ENCODE measurements around the gene SETD3. TPM values are rescaled to one million over a fixed set of nuclear protein-coding genes. Genes with fewer than 3 reads are reported as not detected.

SETD3 gene
- total and polyA plus RNA-seq, 2 of the 8 experiments (the other 6 are each of a cell fraction or from before 2014, with no cell fraction given), result 24.0 to 64.0 TPM

DNA sequence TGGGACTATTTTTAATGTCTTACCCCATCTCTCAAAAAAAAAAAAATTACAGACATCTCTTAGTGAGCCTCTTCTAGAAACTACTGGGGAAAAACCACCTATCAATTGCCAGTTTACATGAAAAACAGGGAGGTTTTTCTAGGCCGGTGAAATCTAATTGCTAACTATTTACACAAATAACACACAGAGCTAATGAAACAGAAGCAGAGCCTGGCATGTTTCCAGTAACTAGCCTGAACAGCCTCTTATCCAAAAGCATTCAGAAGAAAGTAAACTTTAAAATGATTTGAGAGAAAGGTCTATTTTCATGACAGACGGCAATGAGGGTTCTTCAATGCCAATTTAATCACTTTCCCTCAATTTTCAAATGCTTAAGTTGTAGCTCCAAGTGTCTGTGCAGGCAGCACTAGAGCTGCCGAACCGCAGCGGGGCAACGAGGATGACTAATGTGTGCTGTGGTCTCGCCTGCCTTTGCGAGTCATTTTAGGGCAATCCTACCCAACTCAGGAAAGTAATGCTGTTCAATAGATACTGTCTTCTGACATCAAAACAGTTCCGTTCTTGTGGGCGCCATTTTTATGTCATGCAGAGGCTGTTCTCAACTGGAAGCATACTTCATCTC, 84.6 kb downstream of the SETD3 start:
- DNase-seq (ENCODE audit: low read depth in 1 of 2, low spot score in 2 of 2) (peak in 1 of 2 experiments; percentile 33), FAIRE-seq (no peak)
- Histone ChIP-seq H2AFZ (ENCODE audit: low read length) (no peak overlapping the region), H4K8ac (ENCODE audit: extremely low read depth, insufficient read depth, low read length) (no peak overlapping the region), H3K79me2 (ENCODE audit: control insufficient read depth in 1 of 2, insufficient read depth in 2 of 2, low read length in 2 of 2) (no peaks in the 10 kb centered on the region), H4K91ac (replicated peaks; ENCODE audit: insufficient read length, low read length) (no peak overlapping the region), H2BK120ac (replicated peaks; ENCODE audit: low read depth, low read length) (no peak overlapping the region), H3K79me1 (ENCODE audit: low read depth, low read length) (peaks cover 3% of the 10 kb centered on the region; the same call in 1 of the 2 replicates), H3K4ac (replicated peaks; ENCODE audit: insufficient read length, low read depth, low read length) (no peak overlapping the region), H3K14ac (ENCODE audit: insufficient read length) (no peak overlapping the region), H3K23ac (ENCODE audit: insufficient read length) (no peak overlapping the region), H3K4me1 (replicated peaks in 1 of 4; ENCODE audit: control insufficient read depth in 3 of 4, insufficient read depth in 4 of 4, low read length in 3 of 4) (peaks cover 0 to 16% (median 3%) of the 10 kb centered on the region in 4 experiments; a peak in 4 of 7 replicates), H3K56ac (replicated peaks; ENCODE audit: insufficient read length, low read depth, low read length) (no peak overlapping the region), H2BK5ac (ENCODE audit: low read depth, low read length) (no peak overlapping the region), H2BK12ac (ENCODE audit: low read depth, low read length) (no peak overlapping the region), H2AK5ac (ENCODE audit: low read depth, low read length) (no peak overlapping the region), H2BK20ac (ENCODE audit: low read length) (no peak overlapping the region), H3K18ac (ENCODE audit: extremely low read depth, low read length) (no peak overlapping the region), H3K23me2 (ENCODE audit: low read depth, low read length) (no peaks in the 10 kb centered on the region), H2BK15ac (ENCODE audit: low read length) (no peak overlapping the region), H3K4me2 (ENCODE audit: insufficient read depth in 1 of 2, low read depth in 2 of 2, low read length in 2 of 2) (no peak overlapping the region), H4K5ac (ENCODE audit: insufficient read length, low read depth, low read length) (no peak overlapping the region), H3K27ac (ENCODE audit: low read depth, low read length) (no peak overlapping the region), H4K20me1 (replicated peaks in 1 of 2; ENCODE audit: control insufficient read depth in 1 of 2, insufficient read depth in 2 of 2, low read length in 2 of 2) (peaks cover 0 to 2% of the 10 kb centered on the region in 2 experiments), H3K36me3 (ENCODE audit: control insufficient read depth in 2 of 4, insufficient read depth in 4 of 4, low read length in 3 of 4) (peaks cover 6 to 25% (median 16%) of the 10 kb centered on the region in 4 experiments), H3K4me3 (ENCODE audit: extremely low read depth in 1 of 4, insufficient read depth in 2 of 4, low read depth in 3 of 4, low read length in 4 of 4) (no peak overlapping the region), H3K9me3 (ENCODE audit: insufficient read depth in 2 of 2, low read depth in 1 of 2, low read length in 1 of 2) (no peaks in the 10 kb centered on the region), H3K27me3 (replicated peaks in 1 of 4; ENCODE audit: control insufficient read depth in 3 of 4, extremely low read depth in 1 of 4, insufficient read depth in 3 of 4, low read length in 3 of 4) (no peaks in the 10 kb centered on the region), H3K9ac (replicated peaks in 1 of 4; ENCODE audit: extremely low read depth in 1 of 4, low read depth in 3 of 4, low read length in 3 of 4) (no peak overlapping the region)
- ChIA-PET CTCF (ENCODE audit: partially characterized antibody) (interaction anchor here (0.6 to 19.9 kb wide), 10 partner anchors 8 to 539 kb away, joined by 3 to 447 read pairs (median 5); no protein-coding TSS in a partner anchor), POLR2A (ENCODE audit: partially characterized antibody) (interaction anchor here (2.1 to 2.6 kb wide), 2 partner anchors 11 to 16 kb away, joined by 9 read pairs; no protein-coding TSS in a partner anchor)
- 87% methylated on average over 10 of the region's 10 CpGs; no CpG with 5 or more reads in 1 of the 2 experiments for WGBS, 2 experiments (ENCODE audit: extremely low coverage in 1 of 2, insufficient coverage in 1 of 2, insufficient read length in 1 of 2, insufficient replicate concordance in 2 of 2, low coverage in 1 of 2, low lambda C conversion rate in 2 of 2, missing lambda C conversion rate in 1 of 2)
- TF ChIP-seq, protein P1, sequence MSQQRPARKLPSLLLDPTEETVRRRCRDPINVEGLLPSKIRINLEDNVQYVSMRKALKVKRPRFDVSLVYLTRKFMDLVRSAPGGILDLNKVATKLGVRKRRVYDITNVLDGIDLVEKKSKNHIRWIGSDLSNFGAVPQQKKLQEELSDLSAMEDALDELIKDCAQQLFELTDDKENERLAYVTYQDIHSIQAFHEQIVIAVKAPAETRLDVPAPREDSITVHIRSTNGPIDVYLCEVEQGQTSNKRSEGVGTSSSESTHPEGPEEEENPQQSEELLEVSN (IDR thresholded peaks at IDR 0.05), result no peak
- no peak for TF ChIP-seq TBP (IDR thresholded peaks at IDR 0.05; ENCODE audit: low read depth, low read length)
- TF ChIP-seq BRCA1 (IDR thresholded peaks at IDR 0.05; ENCODE audit: low read depth, low read length), result no peak
- TF ChIP-seq SP4 (IDR thresholded peaks at IDR 0.05; ENCODE audit: low read length), result no peak
- TF ChIP-seq MAFK (IDR thresholded peaks at IDR 0.05; ENCODE audit: low read depth, low read length), result no peak
- no peak for TF ChIP-seq KDM5A (IDR thresholded peaks at IDR 0.05; ENCODE audit: low read length)
- no peak for TF ChIP-seq TAF7 (optimal IDR thresholded peaks at IDR 0.05; ENCODE audit: borderline replicate concordance, low read depth, low read length)
- TF ChIP-seq, protein P2, sequence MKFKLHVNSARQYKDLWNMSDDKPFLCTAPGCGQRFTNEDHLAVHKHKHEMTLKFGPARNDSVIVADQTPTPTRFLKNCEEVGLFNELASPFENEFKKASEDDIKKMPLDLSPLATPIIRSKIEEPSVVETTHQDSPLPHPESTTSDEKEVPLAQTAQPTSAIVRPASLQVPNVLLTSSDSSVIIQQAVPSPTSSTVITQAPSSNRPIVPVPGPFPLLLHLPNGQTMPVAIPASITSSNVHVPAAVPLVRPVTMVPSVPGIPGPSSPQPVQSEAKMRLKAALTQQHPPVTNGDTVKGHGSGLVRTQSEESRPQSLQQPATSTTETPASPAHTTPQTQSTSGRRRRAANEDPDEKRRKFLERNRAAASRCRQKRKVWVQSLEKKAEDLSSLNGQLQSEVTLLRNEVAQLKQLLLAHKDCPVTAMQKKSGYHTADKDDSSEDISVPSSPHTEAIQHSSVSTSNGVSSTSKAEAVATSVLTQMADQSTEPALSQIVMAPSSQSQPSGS (IDR thresholded peaks at IDR 0.05; ENCODE audit: low read length), result no peak
- TF ChIP-seq FOSL1 (IDR thresholded peaks at IDR 0.05; ENCODE audit: insufficient read depth, low read depth, low read length), result no peak
- no peak for TF ChIP-seq JUN (IDR thresholded peaks at IDR 0.05; ENCODE audit: low read depth, low read length)

All from H1 (cell line).